CD4-positive, alpha-beta T cell treated with Interleukin-4 for 1 hour (primary cell): ENCODE measurements around the gene RAB11A.
"Not testable (repeated sequence)": the region's sequence is repeated elsewhere in the genome, so short reads cannot be mapped to it uniquely, and the experiment has no call there.

Experiments used
- DNase-seq, 2 donors: peaks; one replicate each; pipeline ENCODE4 v3.0.0-alpha.2; 2020 to 2022

RAB11A gene

GRCh38 chr15:65845826-65846519 lies 23.3 kb upstream of the RAB11A start:
- DNase-seq: no peak

- DNase-seq: no peak
These were observed 21.3 kb upstream of the RAB11A start for GRCh38 chr15:65847989-65848388.

- no peak for DNase-seq
These were observed 17.3 kb upstream of the RAB11A start for GRCh38 chr15:65851981-65852380.

GRCh38 chr15:65856821-65857455 lies 12.4 kb upstream of the RAB11A start:
- DNase-seq: peak; percentile 83 to 84

- DNase-seq: no peak
These were observed 11.4 kb upstream of the RAB11A start for GRCh38 chr15:65857718-65858402.

- DNase-seq: peak; percentile 63 to 72
These were observed 6.6 kb upstream of the RAB11A start for GRCh38 chr15:65862682-65863081.

GRCh38 chr15:65863106-65863505 lies 6.2 kb upstream of the RAB11A start:
- no peak for DNase-seq

GRCh38 chr15:65867244-65867643 lies 2.0 kb upstream of the RAB11A start:
- no peak for DNase-seq

- not testable (repeated sequence) for DNase-seq
These were observed 1.4 kb upstream of the RAB11A start for GRCh38 chr15:65867933-65868332.

GRCh38 chr15:65868546-65869125 lies 655 bp upstream of the RAB11A start:
- DNase-seq: no peak

- peak in 1 of 2 donors; percentile 26 for DNase-seq
These were observed 922 bp downstream of the RAB11A start for GRCh38 chr15:65869954-65870871.

- peak in 1 of 2 donors; percentile 28 for DNase-seq
These were observed 1.7 kb downstream of the RAB11A start for GRCh38 chr15:65870889-65871533.

- DNase-seq: not testable (repeated sequence)
These were observed 2.6 kb downstream of the RAB11A start for GRCh38 chr15:65871886-65872285.

- not testable (repeated sequence) for DNase-seq
These were observed 3.3 kb downstream of the RAB11A start for GRCh38 chr15:65872596-65872995.

GRCh38 chr15:65873256-65873655 lies 4.0 kb downstream of the RAB11A start:
- DNase-seq: no peak

- no peak for DNase-seq
These were observed 6.2 kb downstream of the RAB11A start for GRCh38 chr15:65875458-65875857.

- DNase-seq: no peak
These were observed 8.5 kb downstream of the RAB11A start for GRCh38 chr15:65877749-65878148.

GRCh38 chr15:65881766-65882434 lies 12.6 kb downstream of the RAB11A start:
- DNase-seq: peak in 1 of 2 donors; percentile 15

- DNase-seq: no peak
These were observed 14.3 kb downstream of the RAB11A start for GRCh38 chr15:65883571-65883970.

GRCh38 chr15:65884511-65884910 lies 15.2 kb downstream of the RAB11A start:
- peak in 1 of 2 donors; percentile 35 for DNase-seq

- no peak for DNase-seq
These were observed 16.5 kb downstream of the RAB11A start for GRCh38 chr15:65885668-65886218.
